PFSK-1 (cell line): ENCODE results near the gene KRTAP10-12.

Experiments
- FOXP2 ChIP-seq: optimal IDR thresholded peaks from 2 replicates; pipeline ENCODE3; 2011; ENCODE audit warnings: borderline replicate concordance, control low read depth, inconsistent platforms; ENCODE audit not compliant: insufficient read depth; ENCODE audit errors: extremely low read length, extremely low read depth
- POLR2AphosphoS5 ChIP-seq: IDR thresholded peaks from 2 replicates; pipeline ENCODE4 v1.6.1; 2012; ENCODE audit warnings: low read depth, mild to moderate bottlenecking, control low read depth, low read length, moderate library complexity
- SIN3A ChIP-seq: IDR thresholded peaks from 2 replicates; pipeline ENCODE4 v1.6.1; 2012; ENCODE audit warnings: mild to moderate bottlenecking, low read length, moderate library complexity, borderline replicate concordance; ENCODE audit not compliant: insufficient read depth
- TAF1 ChIP-seq: IDR thresholded peaks from 2 replicates; pipeline ENCODE4 v1.6.1; 2012; ENCODE audit warnings: low read length, control low read depth, borderline replicate concordance; ENCODE audit not compliant: insufficient read depth
- TF ChIP-seq, protein P1 (sequence below), 2 experiments: IDR thresholded peaks; 2 replicates each; pipeline versions ENCODE4 v1.6.1 to v1.8.0; 2011 to 2012; ENCODE audit warnings: low read depth in 2 of 2, low read length in 2 of 2, control low read depth in 1 of 2, inconsistent platforms in 1 of 2, mild to moderate bottlenecking in 1 of 2, moderate library complexity in 1 of 2; ENCODE audit not compliant: insufficient read depth in 1 of 2

Gene KRTAP10-12

DNA sequence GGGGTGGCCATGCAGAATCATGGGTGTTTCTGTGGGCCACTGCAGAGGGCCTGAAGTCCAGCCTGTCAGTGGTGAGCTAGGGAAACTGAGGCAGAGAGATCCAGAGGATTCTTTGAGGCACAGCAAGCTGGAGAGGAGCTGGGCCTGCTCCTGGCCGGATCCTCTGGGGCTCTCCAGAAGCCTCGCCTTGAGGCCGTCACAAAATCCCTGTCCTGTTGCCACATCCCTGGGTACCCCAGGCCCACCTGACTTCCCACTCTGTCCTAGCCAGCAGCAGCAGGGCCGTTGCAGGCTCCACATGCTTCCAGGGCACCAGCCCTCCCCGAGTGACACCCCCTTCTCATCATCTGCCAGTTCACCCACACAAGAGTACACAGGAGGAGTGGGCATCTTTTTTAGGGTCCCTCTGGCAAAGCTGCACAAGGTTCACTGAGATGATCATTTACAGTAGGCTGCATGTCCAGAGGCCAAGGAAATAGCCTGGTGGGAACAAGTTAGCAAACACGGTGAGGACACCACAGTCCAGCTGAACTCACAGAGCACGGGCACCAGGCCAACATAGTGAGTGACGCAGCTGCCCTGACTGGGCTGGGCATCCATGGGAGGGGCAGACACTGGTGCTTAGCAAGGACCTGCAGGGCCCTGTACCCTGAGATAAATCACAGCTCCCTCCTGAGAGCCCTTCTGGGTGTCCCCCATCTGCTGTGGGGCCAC is 39.5 kb downstream of the KRTAP10-12 start:
- TF ChIP-seq FOXP2 (no peak), TAF1 (no peak), POLR2AphosphoS5 (no peak), SIN3A (no peak)
- TF ChIP-seq, protein P1, sequence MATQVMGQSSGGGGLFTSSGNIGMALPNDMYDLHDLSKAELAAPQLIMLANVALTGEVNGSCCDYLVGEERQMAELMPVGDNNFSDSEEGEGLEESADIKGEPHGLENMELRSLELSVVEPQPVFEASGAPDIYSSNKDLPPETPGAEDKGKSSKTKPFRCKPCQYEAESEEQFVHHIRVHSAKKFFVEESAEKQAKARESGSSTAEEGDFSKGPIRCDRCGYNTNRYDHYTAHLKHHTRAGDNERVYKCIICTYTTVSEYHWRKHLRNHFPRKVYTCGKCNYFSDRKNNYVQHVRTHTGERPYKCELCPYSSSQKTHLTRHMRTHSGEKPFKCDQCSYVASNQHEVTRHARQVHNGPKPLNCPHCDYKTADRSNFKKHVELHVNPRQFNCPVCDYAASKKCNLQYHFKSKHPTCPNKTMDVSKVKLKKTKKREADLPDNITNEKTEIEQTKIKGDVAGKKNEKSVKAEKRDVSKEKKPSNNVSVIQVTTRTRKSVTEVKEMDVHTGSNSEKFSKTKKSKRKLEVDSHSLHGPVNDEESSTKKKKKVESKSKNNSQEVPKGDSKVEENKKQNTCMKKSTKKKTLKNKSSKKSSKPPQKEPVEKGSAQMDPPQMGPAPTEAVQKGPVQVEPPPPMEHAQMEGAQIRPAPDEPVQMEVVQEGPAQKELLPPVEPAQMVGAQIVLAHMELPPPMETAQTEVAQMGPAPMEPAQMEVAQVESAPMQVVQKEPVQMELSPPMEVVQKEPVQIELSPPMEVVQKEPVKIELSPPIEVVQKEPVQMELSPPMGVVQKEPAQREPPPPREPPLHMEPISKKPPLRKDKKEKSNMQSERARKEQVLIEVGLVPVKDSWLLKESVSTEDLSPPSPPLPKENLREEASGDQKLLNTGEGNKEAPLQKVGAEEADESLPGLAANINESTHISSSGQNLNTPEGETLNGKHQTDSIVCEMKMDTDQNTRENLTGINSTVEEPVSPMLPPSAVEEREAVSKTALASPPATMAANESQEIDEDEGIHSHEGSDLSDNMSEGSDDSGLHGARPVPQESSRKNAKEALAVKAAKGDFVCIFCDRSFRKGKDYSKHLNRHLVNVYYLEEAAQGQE (IDR thresholded peaks at IDR 0.05; ENCODE audit: insufficient read depth in 1 of 2, low read depth in 2 of 2, low read length in 2 of 2) = no peak

DNA sequence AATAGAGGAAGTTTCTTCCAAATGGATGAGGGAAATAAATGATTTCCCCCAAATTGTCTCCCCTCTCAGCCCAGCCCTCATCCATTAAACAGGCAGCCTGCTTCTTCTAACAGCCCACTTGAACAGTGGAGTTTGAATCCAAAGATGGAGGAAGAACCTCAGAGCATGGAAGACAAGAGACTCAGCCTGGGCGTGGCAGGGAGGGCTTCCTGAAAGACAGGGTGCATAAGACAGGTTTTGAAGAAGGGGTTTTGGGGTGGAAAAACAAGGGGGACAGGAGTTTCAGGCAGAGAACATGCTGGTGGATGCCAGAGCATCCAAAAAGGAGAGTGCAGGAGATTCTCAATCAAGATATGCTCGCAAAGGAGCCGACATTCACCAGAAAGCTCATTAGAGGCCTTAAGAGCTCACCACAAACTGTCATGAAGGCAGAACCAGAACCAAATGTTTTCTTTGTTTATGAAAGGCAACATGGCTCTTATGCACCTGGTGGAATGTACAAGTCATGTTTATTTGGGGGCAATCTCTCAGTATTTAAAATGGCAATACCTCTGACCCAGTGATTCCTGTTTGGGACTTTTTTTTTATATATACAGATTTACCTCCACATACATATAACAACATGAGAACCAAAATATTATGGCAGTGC is 40.9 kb downstream of the KRTAP10-12 start:
- TF ChIP-seq, protein P1 (IDR thresholded peaks at IDR 0.05; ENCODE audit: insufficient read depth in 1 of 2, low read depth in 2 of 2, low read length in 2 of 2) = no peak
- TF ChIP-seq SIN3A (no peak), TAF1 (no peak), POLR2AphosphoS5 (no peak), FOXP2 (no peak)

DNA sequence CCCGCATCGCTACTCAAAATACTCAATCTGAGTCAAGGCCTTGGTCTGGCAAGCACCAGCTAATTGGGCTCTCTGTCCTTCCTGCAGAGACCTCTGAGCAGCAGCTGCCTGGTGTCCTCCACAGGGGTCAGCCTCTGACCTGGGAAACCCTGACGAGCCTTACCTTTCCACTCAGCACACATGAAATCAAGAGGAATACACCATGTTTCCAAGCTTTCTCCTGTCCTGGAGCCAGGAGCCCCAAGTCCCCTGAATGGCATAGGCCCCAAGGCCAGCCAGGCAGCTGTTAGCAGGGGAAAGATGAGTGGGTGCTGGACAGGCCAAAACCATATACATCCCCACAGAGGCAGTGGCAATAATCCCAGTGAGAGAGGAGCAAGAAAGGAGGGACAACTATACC is 41.6 kb downstream of the KRTAP10-12 start:
- TF ChIP-seq TAF1 (no peak), SIN3A (no peak), FOXP2 (no peak), POLR2AphosphoS5 (no peak)
- TF ChIP-seq, protein P1 (IDR thresholded peaks at IDR 0.05; ENCODE audit: insufficient read depth in 1 of 2, low read depth in 2 of 2, low read length in 2 of 2) = no peak

DNA sequence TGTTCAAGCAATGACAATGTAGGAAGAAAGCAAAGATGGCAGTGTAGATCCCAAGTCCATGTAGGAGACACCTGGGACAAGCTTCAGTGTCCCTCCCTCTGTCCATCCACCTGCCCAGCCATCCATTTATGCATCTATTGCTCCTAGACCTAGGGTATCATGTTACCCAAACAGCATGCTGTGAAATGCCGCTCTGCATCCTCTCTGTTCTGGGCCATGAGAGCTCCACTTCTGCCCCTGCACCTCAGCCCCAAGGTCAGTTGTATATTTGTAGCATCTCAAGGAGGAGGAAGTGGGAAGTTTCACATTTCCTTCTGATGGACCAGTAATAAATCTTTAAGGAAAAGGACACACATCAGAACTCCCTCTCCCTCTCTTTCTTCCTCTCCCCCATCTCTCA is 42.3 kb downstream of the KRTAP10-12 start:
- TF ChIP-seq, protein P1 (IDR thresholded peaks at IDR 0.05; ENCODE audit: insufficient read depth in 1 of 2, low read depth in 2 of 2, low read length in 2 of 2) = no peak
- TF ChIP-seq SIN3A (no peak), POLR2AphosphoS5 (no peak), TAF1 (no peak), FOXP2 (no peak)

DNA sequence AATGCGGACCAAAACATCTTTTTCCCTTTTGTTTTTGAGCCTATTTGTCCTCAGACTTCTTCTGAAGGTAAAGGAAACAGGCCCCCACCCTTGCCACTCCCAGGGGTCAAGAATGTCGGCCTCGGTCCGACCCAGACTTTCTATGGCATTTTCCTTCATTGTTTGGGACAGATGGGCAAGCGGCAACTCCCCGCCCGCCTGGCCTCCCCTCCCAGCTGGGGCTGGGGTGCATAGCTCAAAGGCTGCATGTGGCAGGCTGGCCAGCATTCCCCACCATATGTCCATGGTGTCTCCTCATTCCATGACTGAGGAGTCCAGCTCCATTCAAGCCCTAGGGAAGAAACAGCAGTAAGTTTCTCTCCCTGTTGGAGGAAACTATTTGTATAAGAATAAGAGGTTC is 43.8 kb downstream of the KRTAP10-12 start:
- TF ChIP-seq POLR2AphosphoS5 (no peak), TAF1 (no peak), SIN3A (no peak), FOXP2 (no peak)
- TF ChIP-seq, protein P1 (IDR thresholded peaks at IDR 0.05; ENCODE audit: insufficient read depth in 1 of 2, low read depth in 2 of 2, low read length in 2 of 2) = no peak
